Sciatic nerve (tissue), 2 donors: ENCODE measurements around the gene SHB. TPM values are rescaled to one million over a fixed set of nuclear protein-coding genes. Genes with fewer than 3 reads are reported as not detected.
A peak's percentile ranks its signal among the peaks of the same experiment; 100 is the strongest.

Experiments used
- ATAC-seq: fragments of 200-7000 bp; cut with Tn5 transposase; one replicate; pipeline ENCODE4 v1.9.1; 2020; ENCODE audit warnings: mild to moderate bottlenecking, moderate library complexity
- DNase-seq: peaks from one replicate; pipeline ENCODE4 v3.0.0-alpha.2; 2020; ENCODE audit warnings: low spot score
- intact Hi-C: fragments of 100-400 bp; cut with DNase I; formaldehyde crosslinking; loops from one replicate; pipeline ENCODE4 v1.14.2; 2022
- total RNA-seq: library from RNA; stranded (reverse); fragmentation: NEBNext Ultra II Directional; extraction: Animal tissue kit (Norgen Biotek cat#: 25700); gene quantifications from one replicate; pipeline ENCODE4 v1.2.1, GENCODE V29; 2021
- donor health status: DM: no; HTN: no; CAD: no.
- donor health status: DM: no; HTN: no; CAD: no.

Gene SHB
- total RNA-seq, 1 donor from 2014 or later, result 15.9 TPM

- intact Hi-C loops, result no loop called here
- ATAC-seq (no peak), DNase-seq (no peak)
Measured at GRCh38 chr9:37953206-37953774, 115.7 kb downstream of the SHB start.

- no peak for ATAC-seq
- intact Hi-C loops, result no loop called here
- DNase-seq, result no peak
Measured at GRCh38 chr9:37952731-37953130, 116.3 kb downstream of the SHB start.

- ATAC-seq, result peak; percentile 7
- intact Hi-C loops, result no loop called here
- no peak for DNase-seq
Measured at GRCh38 chr9:37951671-37952449, 117.2 kb downstream of the SHB start.

- ATAC-seq (no peak), DNase-seq (no peak)
- intact Hi-C loops, result no loop called here
Measured at GRCh38 chr9:37950561-37950960, 118.5 kb downstream of the SHB start.

GRCh38 chr9:37949576-37949975, 119.5 kb downstream of the SHB start:
- ATAC-seq (no peak), DNase-seq (no peak)
- intact Hi-C loops, result no loop called here

GRCh38 chr9:37948417-37948980, 120.5 kb downstream of the SHB start:
- intact Hi-C loops, result no loop called here
- DNase-seq, result no peak
- no peak for ATAC-seq

- no peak for DNase-seq
- intact Hi-C loops, result no loop called here
Measured at GRCh38 chr9:37947977-37948376, 121.0 kb downstream of the SHB start.

GRCh38 chr9:37947471-37947870, 121.6 kb downstream of the SHB start:
- ATAC-seq (no peak), DNase-seq (no peak)
- intact Hi-C loops, result no loop called here

More at GRCh38 chr9:37947977-37948376, 121.0 kb downstream of the SHB start:
- no peak for ATAC-seq

- ATAC-seq, result no peak
- intact Hi-C loops, result no loop called here
Measured at GRCh38 chr9:37946971-37947370, 122.1 kb downstream of the SHB start.

GRCh38 chr9:37946041-37946440, 123.0 kb downstream of the SHB start:
- ATAC-seq (no peak), DNase-seq (no peak)
- intact Hi-C loops, result no loop called here

More at GRCh38 chr9:37946971-37947370, 122.1 kb downstream of the SHB start:
- DNase-seq, result no peak

GRCh38 chr9:37944671-37945481, 124.2 kb downstream of the SHB start:
- no peak for ATAC-seq
- intact Hi-C loops, result no loop called here
- DNase-seq, result no peak

- intact Hi-C loops, result no loop called here
- no peak for DNase-seq
- ATAC-seq, result peak; percentile 5
Measured at GRCh38 chr9:37944266-37944650, 124.8 kb downstream of the SHB start.

GRCh38 chr9:37943345-37944265, 125.4 kb downstream of the SHB start:
- intact Hi-C loops, result no loop called here
- DNase-seq, result no peak
- peak; percentile 55 for ATAC-seq

GRCh38 chr9:37942621-37943344, 126.2 kb downstream of the SHB start:
- ATAC-seq (no peak), DNase-seq (no peak)
- intact Hi-C loops, result no loop called here

- DNase-seq (no peak), ATAC-seq (no peak)
- intact Hi-C loops, result no loop called here
Measured at GRCh38 chr9:37941253-37941652, 127.8 kb downstream of the SHB start.

- ATAC-seq (no peak), DNase-seq (no peak)
- intact Hi-C loops, result no loop called here
Measured at GRCh38 chr9:37939575-37940095, 129.4 kb downstream of the SHB start.

GRCh38 chr9:37938121-37938891, 130.7 kb downstream of the SHB start:
- DNase-seq (no peak), ATAC-seq (peak; percentile 20)
- intact Hi-C loops, result no loop called here
